GM23338 (cell line): ENCODE results near the gene DNAAF8. TPM values are rescaled to one million over a fixed set of nuclear protein-coding genes. Genes with fewer than 3 reads are reported as not detected.

Experiments
- ATAC-seq: fragments of 200-7000 bp; cut with Tn5 transposase; 3 replicates; pipeline ENCODE4 v1.9.1; 2020
- DNase-seq: peaks from one replicate; pipeline ENCODE4 v3.0.0-alpha.2; 2015; ENCODE audit warnings: low spot score
- H2AFZ ChIP-seq: fragments of 200-600 bp; sonication (generic); 2 replicates; pipeline ENCODE4 v1.8.0; 2016; ENCODE audit warnings: antibody characterized with exemption, mild to moderate bottlenecking, moderate library complexity
- H3F3A ChIP-seq: fragments of 200-600 bp; sonication (generic); replicated peaks from 2 replicates; pipeline ENCODE4 v1.8.0; 2017; ENCODE audit warnings: antibody characterized with exemption, mixed run types, low read depth
- H3K27ac ChIP-seq: fragments of 200-600 bp; sonication (generic); 2 replicates; pipeline ENCODE4 v1.6.1; 2016; ENCODE audit warnings: low read depth
- H3K27me3 ChIP-seq: fragments of 200-600 bp; sonication (generic); 2 replicates; pipeline ENCODE4 v1.8.0; 2016; ENCODE audit warnings: mild to moderate bottlenecking, mixed run types, moderate library complexity; ENCODE audit not compliant: insufficient read depth
- H3K36me3 ChIP-seq: fragments of 200-600 bp; sonication (generic); 2 replicates; pipeline ENCODE4 v1.8.0; 2016; ENCODE audit warnings: mild to moderate bottlenecking; ENCODE audit not compliant: insufficient read depth
- H3K4me1 ChIP-seq: fragments of 200-600 bp; sonication (generic); 2 replicates; pipeline ENCODE4 v1.8.0; 2016; ENCODE audit warnings: mild to moderate bottlenecking, moderate library complexity; ENCODE audit not compliant: insufficient read depth
- H3K4me2 ChIP-seq: fragments of 200-600 bp; sonication (generic); 2 replicates; pipeline ENCODE4 v1.7.1; 2017; ENCODE audit warnings: mixed run types
- H3K4me3 ChIP-seq: fragments of 200-600 bp; sonication (generic); 2 replicates; pipeline ENCODE4 v1.6.1; 2016; ENCODE audit warnings: mixed run types
- H3K79me2 ChIP-seq: fragments of 200-600 bp; sonication (generic); replicated peaks from 2 replicates; pipeline ENCODE4 v1.8.0; 2017; ENCODE audit warnings: mild to moderate bottlenecking; ENCODE audit not compliant: insufficient read depth
- H3K9me2 ChIP-seq: fragments of 200-600 bp; sonication (generic); 2 replicates; pipeline ENCODE4 v1.8.0; 2017; ENCODE audit not compliant: insufficient read depth
- H4K20me1 ChIP-seq: fragments of 200-600 bp; sonication (generic); replicated peaks from 2 replicates; pipeline ENCODE4 v1.8.0; 2017; ENCODE audit warnings: mild to moderate bottlenecking; ENCODE audit not compliant: insufficient read depth
- H3K27ac Mint-ChIP-seq: 2 replicates; pipeline ENCODE4 v1.8.0; 2020; ENCODE audit warnings: inconsistent platforms, mild to moderate bottlenecking, moderate library complexity, mixed read lengths
- H3K27me3 Mint-ChIP-seq: 3 replicates; pipeline ENCODE4 v1.8.0; 2022; ENCODE audit warnings: low read depth, mild to moderate bottlenecking, moderate library complexity, mixed read lengths, inconsistent platforms; ENCODE audit not compliant: insufficient read depth, poor library complexity
- H3K36me3 Mint-ChIP-seq: 3 replicates; pipeline ENCODE4 v1.8.0; 2021; ENCODE audit warnings: low read depth, mild to moderate bottlenecking, inconsistent platforms, moderate library complexity, mixed read lengths
- H3K4me1 Mint-ChIP-seq: 3 replicates; pipeline ENCODE4 v1.8.0; 2020; ENCODE audit warnings: mild to moderate bottlenecking, inconsistent platforms, mixed read lengths
- H3K4me3 Mint-ChIP-seq: 3 replicates; pipeline ENCODE4 v1.8.0; 2021; ENCODE audit warnings: moderate library complexity, mild to moderate bottlenecking, inconsistent platforms, mixed read lengths
- H3K9me3 Mint-ChIP-seq: 3 replicates; pipeline ENCODE4 v1.8.0; 2020; ENCODE audit warnings: moderate library complexity, mild to moderate bottlenecking, inconsistent platforms, mixed read lengths
- CREB1 ChIP-seq: fragments of 250-450 bp; sonication (Bioruptor Pico); IDR thresholded peaks from 2 replicates; pipeline ENCODE4 v1.5.0; 2020; ENCODE audit warnings: low read depth, mild to moderate bottlenecking, moderate library complexity
- CTCF ChIP-seq, 2 experiments: fragments of 200-600 bp in 1 of 2; sonication (generic) in 1 of 2; conservative IDR thresholded peaks; 2 replicates each; pipeline versions ENCODE4 v1.5.1 to v1.6.1; 2016 to 2017; ENCODE audit warnings: antibody characterized with exemption in 2 of 2, low read depth in 2 of 2, mild to moderate bottlenecking in 2 of 2, moderate library complexity in 1 of 2
- ETS1 ChIP-seq: IDR thresholded peaks from 2 replicates; pipeline ENCODE4 v1.6.1; 2016; ENCODE audit warnings: antibody characterized with exemption
- EZH2 ChIP-seq: fragments of 200-600 bp; sonication (generic); IDR thresholded peaks from one replicate; pipeline ENCODE4 v1.8.0; 2017; ENCODE audit warnings: antibody characterized with exemption, mild to moderate bottlenecking, low read depth; ENCODE audit not compliant: unreplicated experiment
- EZH2phosphoT487 ChIP-seq: fragments of 200-600 bp; sonication (generic); IDR thresholded peaks from one replicate; pipeline ENCODE4 v1.8.1; 2018; ENCODE audit warnings: antibody characterized with exemption; ENCODE audit not compliant: unreplicated experiment
- JUNB ChIP-seq: IDR thresholded peaks from one replicate; pipeline ENCODE4 v1.6.1; 2016; ENCODE audit warnings: antibody characterized with exemption; ENCODE audit not compliant: unreplicated experiment
- NANOG ChIP-seq: IDR thresholded peaks from 2 replicates; pipeline ENCODE4 v1.6.1; 2016; ENCODE audit warnings: antibody characterized with exemption, borderline replicate concordance
- POLR2AphosphoS5 ChIP-seq: IDR thresholded peaks from 2 replicates; pipeline ENCODE4 v1.6.1; 2016; ENCODE audit warnings: antibody characterized with exemption, low read depth
- REST ChIP-seq: IDR thresholded peaks from one replicate; pipeline ENCODE4 v1.6.1; 2018; ENCODE audit warnings: antibody characterized with exemption; ENCODE audit not compliant: unreplicated experiment
- STAT1 ChIP-seq: IDR thresholded peaks from one replicate; pipeline ENCODE4 v1.6.1; 2016; ENCODE audit warnings: antibody characterized with exemption; ENCODE audit not compliant: unreplicated experiment
- ZNF114 ChIP-seq: fragments of 250-450 bp; sonication (Bioruptor Pico); IDR thresholded peaks from 2 replicates; pipeline ENCODE4 v1.5.0; 2020; ENCODE audit warnings: mild to moderate bottlenecking, moderate library complexity
- polyA plus RNA-seq: library from polyadenylated mRNA; unstranded; fragments of >200 nt; fragmentation: Nextera tagmentation; extraction: Ambion mirVana; gene quantifications from 2 replicates; pipeline ENCODE4 v1.2.1, GENCODE V29; 2016
- total RNA-seq: library from RNA; depleted of rRNA; stranded (reverse); fragments of >200 nt; shearing (Covaris generic); gene quantifications from 2 replicates; pipeline ENCODE4 v1.2.3, GENCODE V29; 2014

Gene DNAAF8
- total and polyA plus RNA-seq, 2 experiments from 2014 or later = 0.34 to 1.3 TPM

GRCh38 chr16:4704913-4705312, 29.4 kb upstream of the DNAAF8 start (continued):
- TF ChIP-seq REST = no peak
- TF ChIP-seq CREB1 (CRISPR knock-in tag) = no peak
- TF ChIP-seq STAT1 = no peak
- no peak for TF ChIP-seq NANOG
- TF ChIP-seq EZH2phosphoT487 = no peak

- H3K79me2 ChIP-seq = peaks cover 18% of the 10 kb centered on the region
- no peak overlapping the region for H2AFZ ChIP-seq
- Mint-ChIP-seq H3K4me3 (no peak overlapping the region), H3K4me1 (no peaks in the 10 kb centered on the region), H3K9me3 (no peaks in the 10 kb centered on the region), H3K27ac (no peak overlapping the region), H3K36me3 (peaks cover 49% of the 10 kb centered on the region), H3K27me3 (peaks cover 5% of the 10 kb centered on the region)
- DNase-seq = no peak
- H3K27me3 ChIP-seq = no peaks in the 10 kb centered on the region
- H3K9me2 ChIP-seq = no peaks in the 10 kb centered on the region
- ATAC-seq = no peak
- H3K4me1 ChIP-seq = no peaks in the 10 kb centered on the region
- no peak overlapping the region for H3K4me3 ChIP-seq
- no peaks in the 10 kb centered on the region; the same call in 1 of the 2 replicates for H3F3A ChIP-seq
- no peak overlapping the region for H3K27ac ChIP-seq
- H3K36me3 ChIP-seq = peaks cover 5% of the 10 kb centered on the region
- H3K4me2 ChIP-seq = no peak overlapping the region
- peaks cover 13% of the 10 kb centered on the region for H4K20me1 ChIP-seq
- TF ChIP-seq ZNF114 (CRISPR knock-in tag) (no peak), ETS1 (no peak), JUNB (no peak), POLR2AphosphoS5 (no peak), NANOG (no peak), STAT1 (no peak), CREB1 (CRISPR knock-in tag) (no peak), CTCF (conservative IDR thresholded peaks at IDR 0.05; ENCODE audit: low read depth in 2 of 2) (no peak), EZH2 (no peak), REST (no peak)
These were observed 27.5 kb upstream of the DNAAF8 start for GRCh38 chr16:4706871-4707270.
